ENCODE measurements around the gene ZBTB22. TPM values are rescaled to one million over a fixed set of nuclear protein-coding genes. Genes with fewer than 3 reads are reported as not detected.

The ZBTB22 gene
- total RNA-seq, 1 donor from 2014 or later, result 27.3 TPM

- no peak for DNase-seq (ENCODE audit: low spot score, unreplicated experiment)
- H3K4me1 Mint-ChIP-seq (ENCODE audit: low read depth), result peaks cover 16% of the 10 kb centered on the region
- peak overlapping the region; percentile 91 for H3K27ac Mint-ChIP-seq
- no peak for TF ChIP-seq CTCF (IDR thresholded peaks at IDR 0.05; ENCODE audit: unreplicated experiment)
- peak overlapping the region; percentile 100 for H3K4me3 Mint-ChIP-seq (ENCODE audit: low read depth)
- no peaks in the 10 kb centered on the region for H3K9me3 Mint-ChIP-seq (ENCODE audit: low read depth)
- no peaks in the 10 kb centered on the region for H3K27me3 Mint-ChIP-seq
- H3K36me3 Mint-ChIP-seq (ENCODE audit: insufficient read depth), result peaks cover 6% of the 10 kb centered on the region
Observed at GRCh38 chr6:33297406-33297955, 20.1 kb downstream of the ZBTB22 start.

GRCh38 chr6:33296797-33297405 is 20.6 kb downstream of the ZBTB22 start:
- Mint-ChIP-seq H3K27ac (peak overlapping the region; percentile 91), H3K27me3 (no peaks in the 10 kb centered on the region), H3K4me3 (ENCODE audit: low read depth) (peak overlapping the region; percentile 100), H3K4me1 (ENCODE audit: low read depth) (peaks cover 16% of the 10 kb centered on the region), H3K36me3 (ENCODE audit: insufficient read depth) (peaks cover 6% of the 10 kb centered on the region), H3K9me3 (ENCODE audit: low read depth) (no peaks in the 10 kb centered on the region)
- DNase-seq (ENCODE audit: low spot score, unreplicated experiment), result no peak
- no peak for TF ChIP-seq CTCF (IDR thresholded peaks at IDR 0.05; ENCODE audit: unreplicated experiment)

GRCh38 chr6:33295621-33296369 is 21.7 kb downstream of the ZBTB22 start:
- DNase-seq (ENCODE audit: low spot score, unreplicated experiment), result no peak
- H3K4me3 Mint-ChIP-seq (ENCODE audit: low read depth), result peak overlapping the region; percentile 100
- peaks cover 6% of the 10 kb centered on the region for H3K36me3 Mint-ChIP-seq (ENCODE audit: insufficient read depth)
- no peak overlapping the region for H3K27ac Mint-ChIP-seq
- H3K4me1 Mint-ChIP-seq (ENCODE audit: low read depth), result peaks cover 16% of the 10 kb centered on the region
- H3K27me3 Mint-ChIP-seq, result no peaks in the 10 kb centered on the region
- H3K9me3 Mint-ChIP-seq (ENCODE audit: low read depth), result no peaks in the 10 kb centered on the region
- TF ChIP-seq CTCF (IDR thresholded peaks at IDR 0.05; ENCODE audit: unreplicated experiment), result no peak

- Mint-ChIP-seq H3K27me3 (no peaks in the 10 kb centered on the region), H3K36me3 (ENCODE audit: insufficient read depth) (peaks cover 6% of the 10 kb centered on the region), H3K4me3 (ENCODE audit: low read depth) (no peak overlapping the region), H3K4me1 (ENCODE audit: low read depth) (peaks cover 22% of the 10 kb centered on the region), H3K9me3 (ENCODE audit: low read depth) (no peaks in the 10 kb centered on the region), H3K27ac (peak overlapping the region; percentile 38)
- DNase-seq (ENCODE audit: low spot score, unreplicated experiment), result no peak
- no peak for TF ChIP-seq CTCF (IDR thresholded peaks at IDR 0.05; ENCODE audit: unreplicated experiment)
Observed at GRCh38 chr6:33294086-33294823, 23.3 kb downstream of the ZBTB22 start.

Measured in progenitor cell of endocrine pancreas (in vitro differentiated cells).